HG03571 (cell line): ENCODE results near the gene IRF2BPL.

ENCODE experiments used
- ATAC-seq: cut with Tn5 transposase; IDR thresholded peaks from one replicate; pipeline ENCODE4 v1.9.1; 2021; ENCODE audit not compliant: unreplicated experiment

The IRF2BPL gene

DNA sequence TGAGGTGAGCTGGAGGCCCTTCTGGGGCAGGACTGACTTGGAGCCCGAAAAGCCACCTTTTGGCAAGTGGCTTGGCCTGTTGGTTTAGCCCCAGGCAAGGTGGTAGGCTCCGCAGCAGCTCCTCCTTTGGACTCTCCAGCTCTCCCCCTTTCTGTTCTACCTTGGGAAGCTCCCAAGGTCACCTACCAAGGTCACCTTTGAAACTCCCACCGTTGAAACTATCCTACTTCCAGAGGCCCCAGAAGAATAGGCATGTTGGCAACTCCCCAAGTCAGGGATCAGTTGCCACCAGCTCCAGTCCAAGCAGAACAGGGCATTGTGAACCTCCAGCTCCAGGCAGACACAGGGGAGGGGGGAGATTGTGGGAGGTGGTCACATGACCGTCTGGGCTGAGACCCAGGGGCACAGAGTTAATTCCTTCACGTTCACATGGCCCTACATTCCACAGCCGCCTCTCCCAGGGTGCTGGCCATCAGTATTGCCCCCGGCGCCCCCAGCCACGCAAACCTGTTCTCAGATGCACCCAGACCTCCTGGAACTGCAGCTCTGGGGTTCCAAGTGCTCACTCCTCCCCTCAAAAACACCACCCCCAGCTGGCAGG lies 14.4 kb downstream of the IRF2BPL start:
- no peak for ATAC-seq

DNA sequence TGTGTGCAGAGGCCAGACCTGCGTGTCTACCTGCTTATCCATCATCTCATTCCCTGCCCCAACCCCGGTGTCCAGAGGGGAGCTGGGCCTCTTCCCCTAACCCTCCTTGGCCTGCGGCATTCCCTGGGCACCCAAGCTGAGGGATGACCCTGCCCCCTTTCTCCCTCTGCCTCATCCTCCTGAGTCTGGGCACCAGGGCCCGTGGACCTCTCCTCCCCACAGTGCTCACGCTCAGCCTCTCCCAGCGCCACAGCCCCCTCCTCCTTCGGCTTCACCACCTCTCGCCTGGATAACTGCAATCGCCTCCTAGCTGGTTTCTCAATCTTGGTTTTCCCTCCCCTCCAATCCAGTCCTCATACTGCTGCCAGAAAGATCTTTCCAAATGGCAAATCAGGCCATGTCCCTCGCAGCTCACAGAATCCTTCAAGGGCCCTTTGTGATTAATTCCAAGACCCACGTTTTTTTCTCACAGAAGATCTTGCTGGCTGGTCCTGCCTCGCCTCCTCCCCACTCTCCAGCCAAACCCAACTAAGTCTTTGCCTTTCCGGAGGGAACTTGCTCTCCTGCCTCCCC lies 16.2 kb downstream of the IRF2BPL start:
- no peak for ATAC-seq

DNA sequence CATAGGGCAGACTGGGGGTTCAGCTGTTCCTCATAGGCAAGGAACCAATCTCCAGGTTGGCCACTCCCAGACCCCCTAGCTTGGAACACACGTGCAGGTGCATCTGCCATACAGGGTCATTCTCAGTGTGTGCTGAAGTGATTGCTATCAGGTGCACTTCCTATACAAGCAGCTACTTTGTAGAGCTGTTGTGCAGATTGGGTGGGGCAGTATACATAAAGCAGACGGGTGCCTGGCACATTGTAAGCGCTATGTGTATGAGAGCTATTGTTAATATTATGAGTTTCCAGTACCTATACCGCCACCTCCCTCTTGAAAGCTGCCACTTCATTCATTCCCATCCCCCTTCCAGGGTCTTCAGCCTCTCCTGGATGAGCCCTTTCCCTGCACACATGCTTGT lies 17.3 kb downstream of the IRF2BPL start:
- no peak for ATAC-seq

DNA sequence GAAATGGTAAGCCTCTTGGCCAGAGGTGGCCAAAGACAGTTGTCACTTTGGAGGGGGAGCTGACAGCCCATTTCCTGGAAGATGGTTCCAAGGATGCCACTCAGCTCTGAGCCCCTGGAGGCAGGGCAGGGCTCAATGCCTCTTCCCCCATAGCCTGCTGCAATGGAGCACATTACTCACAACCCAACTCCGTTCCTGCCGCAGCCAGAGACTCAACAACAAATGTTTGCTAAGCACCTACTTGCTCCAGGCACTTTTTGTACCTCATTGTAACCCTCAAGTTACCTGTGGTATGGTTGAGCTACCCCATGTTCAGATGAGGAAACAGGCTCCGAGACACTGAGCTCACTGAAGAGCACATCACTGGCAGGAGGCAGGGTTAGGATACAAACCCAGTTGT lies 19.5 kb downstream of the IRF2BPL start:
- ATAC-seq, result no peak

DNA sequence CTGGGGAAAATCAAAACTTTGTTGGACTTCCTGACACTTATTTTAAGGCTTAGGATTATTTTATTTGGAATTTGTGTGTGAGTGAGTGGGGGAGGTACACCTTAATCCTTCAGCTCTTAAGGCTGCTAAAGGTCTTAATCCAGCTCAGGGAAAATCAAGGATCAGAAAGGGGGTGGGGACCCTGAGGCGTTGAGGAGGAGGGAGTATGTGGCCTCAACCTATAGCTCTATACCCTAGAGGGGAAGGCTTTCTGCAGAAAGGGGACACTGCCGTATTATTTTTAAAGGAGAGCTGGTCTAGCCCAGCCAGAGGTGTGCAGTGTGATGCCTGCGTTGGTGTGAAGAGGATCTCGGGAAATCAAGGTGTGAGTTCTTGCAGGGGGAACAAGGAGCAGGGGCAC lies 20.0 kb downstream of the IRF2BPL start:
- no peak for ATAC-seq

DNA sequence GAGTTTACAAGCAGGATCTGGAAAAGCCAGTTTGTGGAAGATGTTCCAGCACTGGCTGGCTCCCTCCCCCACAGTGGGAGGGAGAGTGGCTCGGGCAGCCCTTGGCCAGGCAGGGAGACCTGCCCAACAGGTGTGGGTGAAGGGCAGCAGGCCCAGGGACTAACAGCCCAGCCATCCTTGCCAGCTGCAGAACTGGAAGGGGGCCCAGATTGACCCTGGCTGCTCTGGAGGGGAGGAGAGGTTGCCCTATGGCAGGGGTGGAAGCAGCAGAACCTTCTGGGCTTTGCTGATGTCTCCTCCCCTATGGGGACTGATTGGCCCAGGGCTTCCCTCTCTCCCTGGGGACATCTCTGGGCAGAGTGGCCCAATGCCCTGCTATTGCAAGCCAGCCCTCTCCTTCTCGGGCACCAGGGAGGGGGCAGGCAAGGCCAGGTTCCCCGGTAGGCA lies 20.5 kb downstream of the IRF2BPL start:
- no peak for ATAC-seq

DNA sequence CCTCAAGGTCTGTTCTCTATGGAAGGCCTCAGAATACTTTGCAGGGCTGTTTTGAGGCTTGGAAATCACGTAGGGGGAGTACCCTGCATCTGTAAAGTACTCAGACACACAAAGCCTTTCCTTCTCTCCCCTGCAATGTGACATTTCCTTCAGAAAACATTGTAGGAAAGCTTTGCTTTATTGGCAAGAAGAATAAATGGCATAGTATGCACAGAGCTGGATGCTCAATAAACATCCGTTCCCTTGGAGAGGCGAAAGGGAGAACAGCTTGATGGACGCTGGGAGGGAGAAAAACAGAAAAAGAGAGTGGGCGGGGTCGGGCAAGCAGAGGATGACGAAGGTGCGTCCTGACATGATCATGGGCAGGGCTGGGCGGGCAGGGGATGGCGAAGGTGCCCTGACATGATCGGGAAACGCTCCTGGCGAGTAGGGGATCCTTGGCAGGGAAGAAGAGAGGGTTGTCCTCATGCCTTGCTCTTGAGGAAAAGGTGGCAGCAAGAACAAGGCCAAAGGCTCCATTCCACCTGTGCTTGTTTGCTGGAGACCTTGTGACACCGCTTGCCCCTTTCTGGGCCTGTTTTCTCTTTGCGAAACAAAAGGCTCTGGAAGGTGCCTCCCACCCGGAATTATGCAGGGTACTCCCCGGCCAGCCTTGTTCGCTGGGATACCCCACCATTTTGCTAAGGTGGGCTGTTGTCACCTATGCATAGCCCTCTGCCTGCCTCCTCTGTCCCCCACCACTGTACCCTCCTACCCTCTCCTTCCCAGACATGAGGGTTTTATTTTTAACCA lies 21.1 kb downstream of the IRF2BPL start:
- no peak for ATAC-seq

DNA sequence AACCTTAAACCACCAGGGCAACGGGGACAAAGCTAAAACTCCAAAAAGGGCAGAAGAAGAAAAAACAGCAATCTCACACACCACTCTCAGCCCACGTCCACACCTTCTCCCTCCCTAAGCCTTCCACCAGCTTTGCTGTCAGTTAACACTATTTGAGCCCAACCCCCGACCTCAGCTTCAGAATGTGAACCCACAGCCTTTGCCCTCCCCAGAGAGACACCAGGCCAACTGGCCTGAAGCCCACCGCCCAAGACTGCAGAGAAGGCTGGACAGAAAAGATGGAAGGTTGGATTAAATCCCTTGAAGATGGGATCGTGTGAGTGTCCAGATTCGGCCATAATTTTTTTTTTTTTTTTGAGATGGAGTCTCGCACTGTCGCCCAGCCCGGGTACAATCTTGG lies 22.4 kb downstream of the IRF2BPL start:
- ATAC-seq, result no peak

DNA sequence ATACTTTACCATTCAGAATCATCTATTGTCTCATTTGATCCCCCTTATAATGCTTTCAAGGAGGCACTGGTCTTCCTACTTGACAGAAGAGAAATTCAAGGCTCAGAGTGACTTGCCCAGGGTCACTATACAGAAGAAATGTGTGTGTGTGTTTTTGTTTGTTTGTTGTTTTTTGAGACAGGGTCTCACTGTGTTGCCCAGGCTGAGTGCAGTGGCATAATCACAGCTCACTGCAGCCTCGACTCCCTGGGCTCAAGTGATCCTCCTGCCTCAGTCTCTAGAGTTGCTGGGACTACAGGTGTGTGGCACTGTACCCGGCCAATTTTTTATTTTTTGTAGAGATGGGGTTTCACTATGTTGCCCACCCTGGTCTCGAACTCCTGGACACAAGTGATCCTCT lies 22.9 kb downstream of the IRF2BPL start:
- ATAC-seq, result no peak

DNA sequence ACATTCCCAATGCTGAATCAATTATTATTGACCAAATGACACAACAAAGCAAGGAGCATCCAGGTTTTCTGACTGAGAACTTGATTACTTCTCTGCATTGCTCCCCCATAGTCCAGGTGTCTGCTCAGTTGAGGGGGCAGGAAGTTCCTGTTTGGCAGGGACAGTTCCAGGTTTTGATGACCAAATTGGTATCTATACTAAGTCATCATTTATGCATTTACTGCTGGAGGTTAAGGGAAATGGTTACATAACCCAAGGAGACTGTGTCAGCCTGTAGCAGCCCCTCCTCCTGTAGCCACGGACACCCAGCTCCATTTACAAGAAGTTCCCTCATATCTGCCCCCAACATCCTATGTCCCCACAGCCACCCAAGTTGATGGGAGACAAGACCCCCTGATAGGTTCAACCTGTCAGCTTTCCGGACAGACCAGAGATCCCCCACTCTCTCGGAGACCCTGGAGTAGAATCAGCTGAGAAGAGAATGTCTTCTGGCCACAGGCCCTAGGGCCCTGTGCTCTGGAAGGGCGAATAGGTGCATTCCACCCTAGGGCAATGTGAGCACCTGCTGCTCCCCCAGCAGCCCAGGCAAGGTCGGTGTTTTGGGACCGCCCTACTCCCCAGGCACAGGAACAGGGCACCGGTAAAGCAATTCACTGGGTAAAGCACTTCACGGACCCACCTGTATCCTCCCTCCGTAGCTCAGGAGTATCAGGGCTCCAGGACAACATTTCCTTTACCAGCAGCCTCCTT lies 23.6 kb downstream of the IRF2BPL start:
- ATAC-seq, result no peak

DNA sequence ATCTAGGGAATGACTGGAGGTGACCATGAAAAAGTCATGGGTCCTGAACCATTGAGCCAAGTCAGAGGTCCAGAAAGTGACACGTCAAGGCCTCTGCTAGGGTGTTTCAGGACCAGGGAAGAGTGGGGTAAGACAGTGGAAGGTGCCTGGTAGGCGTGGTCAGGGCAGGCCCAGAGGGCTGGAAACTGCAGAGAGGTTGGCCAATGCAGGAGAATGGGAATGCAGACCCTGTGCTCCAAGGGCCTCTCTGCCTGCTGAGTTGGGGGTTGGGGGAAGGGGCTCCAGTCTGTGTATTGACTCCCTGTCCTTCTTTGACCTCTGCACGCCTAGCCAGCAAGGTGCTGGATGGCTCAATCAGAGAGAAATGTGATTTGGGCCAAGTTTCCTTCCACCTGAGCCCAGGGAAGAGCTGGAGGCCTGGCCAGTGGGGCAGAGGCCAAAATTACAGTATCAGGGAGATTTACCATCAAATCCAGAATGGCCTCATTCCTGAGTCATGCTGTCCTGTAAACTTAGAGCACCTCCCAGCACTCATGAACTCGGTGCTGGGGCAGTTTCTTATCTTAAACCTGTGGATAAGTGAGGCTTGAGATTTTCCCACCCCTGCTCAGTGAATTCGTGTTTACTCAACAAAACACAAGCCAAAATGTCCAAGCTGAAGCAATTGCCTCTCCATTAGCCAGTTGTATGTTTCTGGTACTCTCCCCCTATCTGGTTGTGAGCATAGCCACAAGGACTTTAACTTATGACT lies 24.4 kb downstream of the IRF2BPL start:
- no peak for ATAC-seq

DNA sequence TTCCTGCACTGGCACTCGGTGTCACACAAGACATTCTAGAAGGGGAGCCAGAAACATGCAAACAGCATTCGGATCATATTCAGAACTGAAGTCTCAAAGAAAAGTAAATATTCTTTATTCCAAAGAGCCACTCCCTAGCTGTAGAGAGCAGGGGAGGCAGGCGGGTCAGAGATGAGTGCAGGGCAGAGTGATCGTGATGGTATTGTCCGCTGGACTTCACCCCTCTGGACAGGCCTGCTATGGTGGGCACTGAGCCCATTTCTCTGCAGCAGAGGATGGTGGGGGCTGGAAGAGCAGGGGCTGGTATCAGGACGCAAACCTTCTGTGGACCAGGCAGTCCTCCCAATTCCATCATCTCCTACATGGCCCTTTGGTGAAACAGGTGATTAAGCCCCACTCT lies 25.6 kb downstream of the IRF2BPL start:
- no peak for ATAC-seq

DNA sequence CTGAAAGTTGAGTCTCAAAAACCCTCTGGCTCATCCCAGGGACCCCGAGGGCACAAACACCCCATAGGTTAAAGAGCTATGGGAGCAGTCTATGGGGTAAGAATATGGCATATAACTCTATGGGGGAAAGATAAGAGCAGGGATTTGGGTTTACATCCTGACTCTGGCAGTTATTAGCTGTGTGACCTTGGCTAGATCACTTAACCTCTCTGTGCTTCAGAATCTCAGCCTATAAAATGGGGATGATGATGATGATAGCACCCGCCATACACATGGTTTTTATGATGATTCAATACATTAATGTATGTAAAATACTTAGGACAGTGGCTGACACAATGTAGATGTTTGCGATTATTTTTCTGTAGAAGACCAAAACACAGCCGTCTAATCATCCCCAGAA lies 26.2 kb downstream of the IRF2BPL start:
- ATAC-seq, result no peak

DNA sequence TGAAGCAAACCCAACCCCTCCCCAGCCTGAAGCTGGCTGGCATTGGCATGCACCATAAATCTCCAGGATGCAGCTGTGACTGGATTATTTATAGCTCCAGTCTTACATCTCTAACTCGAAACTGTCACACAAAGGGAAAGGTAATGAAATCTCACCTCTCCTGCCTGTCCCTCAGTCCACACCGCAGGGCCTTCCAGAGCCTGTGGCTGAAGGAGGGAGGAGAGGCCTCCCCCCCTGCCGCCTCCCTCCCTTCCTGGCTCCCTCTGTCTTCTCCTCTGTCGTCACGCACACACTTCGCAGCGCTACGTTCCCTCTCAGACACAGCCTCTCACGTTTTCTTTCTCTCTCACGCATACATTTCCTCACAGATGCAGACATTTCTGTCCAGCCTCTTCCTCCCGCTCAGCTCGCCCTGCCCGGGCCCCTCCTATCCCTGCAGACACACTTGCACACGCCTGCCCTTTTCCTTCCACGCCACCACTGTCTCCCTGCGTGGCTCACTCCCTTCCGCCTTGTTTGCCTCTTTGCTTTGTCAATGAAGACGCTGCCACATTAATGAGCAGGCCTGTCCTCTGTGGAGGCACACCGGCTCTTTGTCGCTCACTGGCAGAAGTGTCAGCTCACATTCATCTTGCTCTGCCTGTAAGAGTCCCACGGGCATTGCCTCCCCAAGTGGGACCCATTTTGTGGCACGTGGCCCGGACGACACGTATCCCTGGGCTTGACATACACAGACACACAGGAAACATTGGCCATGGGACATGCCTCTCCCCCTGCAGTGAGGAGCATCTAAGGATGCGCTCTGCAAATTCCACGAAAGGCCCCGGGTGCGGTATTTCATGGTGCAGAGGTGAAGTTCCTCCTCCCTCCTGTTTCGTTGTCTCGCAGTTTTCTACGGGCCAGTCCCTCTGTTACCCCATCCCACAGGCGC lies 27.9 kb downstream of the IRF2BPL start:
- ATAC-seq, result no peak

DNA sequence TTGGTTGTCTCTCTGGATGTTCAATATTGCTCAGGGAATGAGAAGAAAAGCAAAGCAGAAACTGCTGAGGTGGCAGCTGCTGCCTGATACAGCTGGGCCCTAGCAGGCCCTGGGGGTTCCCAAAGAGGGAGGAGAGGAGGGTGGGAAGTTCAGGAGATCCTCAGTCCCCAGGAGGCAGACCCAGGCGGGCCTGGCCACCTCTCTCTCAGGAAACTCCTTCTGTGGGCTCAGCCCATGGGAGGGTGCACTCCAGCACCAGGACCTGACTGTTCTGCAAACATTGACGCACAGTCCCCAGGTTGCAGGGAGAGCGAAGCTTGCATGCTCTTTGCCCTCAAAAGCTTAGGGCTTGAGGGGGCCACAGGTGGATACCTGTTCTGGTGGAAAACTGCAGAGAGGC lies 29.6 kb downstream of the IRF2BPL start:
- ATAC-seq, result no peak

DNA sequence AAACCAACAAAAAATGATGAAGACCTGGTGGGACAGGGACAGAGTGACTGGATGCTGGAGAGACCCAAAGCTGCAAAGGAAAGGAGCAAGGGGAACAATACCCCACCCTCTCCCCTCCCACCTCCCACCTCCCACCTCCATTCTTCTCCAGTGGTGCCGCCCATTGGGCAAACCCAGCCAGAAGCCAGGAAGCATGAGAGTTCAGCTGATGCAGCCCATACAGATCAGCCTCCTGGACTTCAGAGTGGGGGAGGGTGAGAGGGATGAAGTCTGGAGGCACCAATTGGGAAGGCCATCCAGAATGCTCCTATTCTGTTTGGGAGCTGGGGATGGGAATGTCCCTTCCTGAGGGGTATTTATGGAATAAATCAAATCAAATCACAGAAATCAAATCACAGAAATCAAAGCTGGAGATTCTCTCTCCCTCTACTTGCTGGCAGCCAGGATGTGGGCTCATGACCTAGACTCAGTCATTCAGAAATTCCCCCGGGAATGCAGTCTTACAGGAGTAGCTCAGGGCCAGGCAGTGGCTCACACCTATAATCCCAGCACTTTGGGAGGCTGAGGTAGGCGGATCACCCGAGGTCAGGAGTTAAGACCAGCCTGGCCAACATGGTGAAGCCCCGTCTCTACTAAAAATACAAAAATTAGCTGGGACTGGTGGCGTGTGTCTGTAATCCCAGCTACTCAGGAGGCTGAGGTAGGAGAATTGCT lies 31.1 kb downstream of the IRF2BPL start:
- no peak for ATAC-seq

DNA sequence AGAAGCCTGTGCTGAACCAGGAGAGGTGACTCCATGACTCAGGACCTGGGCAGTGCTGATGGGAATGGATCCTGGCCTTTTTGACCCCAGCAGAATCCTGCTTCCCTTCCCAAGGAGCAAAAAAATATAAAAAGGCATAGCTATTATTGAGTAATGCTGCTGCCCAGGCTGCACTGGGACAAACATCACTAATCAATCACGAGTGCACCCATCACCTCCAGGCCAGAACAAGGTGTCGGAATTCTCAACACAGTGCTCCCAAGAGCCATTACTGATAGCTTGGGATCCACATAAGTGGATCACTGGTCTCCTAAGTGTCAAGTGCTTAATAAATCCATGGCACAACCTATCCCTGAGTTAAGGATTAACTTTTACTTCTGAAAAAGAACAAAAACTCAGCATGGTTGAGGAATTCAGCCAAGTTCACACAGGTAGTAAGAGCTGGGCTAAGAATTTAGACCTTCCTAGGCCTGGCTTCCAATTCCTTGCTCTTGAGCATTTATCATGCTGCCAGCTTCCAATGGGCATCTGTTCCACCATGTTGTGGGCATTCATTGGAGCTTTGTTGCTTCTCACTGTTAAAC lies 31.9 kb downstream of the IRF2BPL start:
- no peak for ATAC-seq

DNA sequence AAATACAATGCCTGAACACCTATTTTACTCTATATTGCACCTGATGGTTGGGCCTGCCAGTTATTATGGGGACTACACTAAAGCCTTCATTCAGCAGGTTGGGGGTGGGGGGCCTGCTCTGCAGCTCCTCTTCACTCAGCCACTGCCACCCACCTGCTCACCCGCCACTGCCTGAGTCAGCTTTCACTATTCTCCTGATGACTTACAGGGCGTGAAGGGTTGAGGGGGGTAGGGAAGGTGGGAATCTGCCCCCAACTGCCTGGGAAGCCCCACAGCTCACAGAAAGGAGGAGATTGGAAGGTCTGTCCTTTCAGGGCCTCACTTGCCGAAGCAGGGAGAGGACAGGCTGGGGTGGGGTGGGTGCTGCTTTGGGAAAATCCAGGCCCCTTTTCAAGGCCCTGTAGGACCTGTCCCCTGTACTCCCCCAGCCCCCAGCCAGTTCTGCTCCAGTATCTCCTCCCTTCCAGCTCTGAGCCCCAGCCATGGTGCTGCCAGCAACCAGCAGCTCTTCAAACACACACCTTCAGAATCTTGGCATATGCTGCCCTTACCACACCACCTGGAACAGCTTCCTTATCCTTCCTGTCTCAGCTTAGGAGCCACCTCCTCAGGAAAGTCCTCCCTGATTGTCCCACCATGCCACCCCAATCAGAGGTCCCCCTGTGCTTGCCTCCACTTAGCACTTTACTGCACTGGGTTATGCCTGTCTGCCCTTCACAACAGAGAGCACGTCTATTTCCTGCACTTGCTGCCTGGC lies 33.1 kb downstream of the IRF2BPL start:
- ATAC-seq, result no peak
